Measurements from ENCODE around the gene FGF11.

- no peak for TF ChIP-seq CTCF (conservative IDR thresholded peaks at IDR 0.05; ENCODE audit: low read depth, low read length)
- no peak for TF ChIP-seq BHLHE40 (IDR thresholded peaks at IDR 0.05; ENCODE audit: low read depth, low read length)
- no peak for TF ChIP-seq POLR2A (IDR thresholded peaks at IDR 0.05; ENCODE audit: low read depth, low read length)
- no peak for TF ChIP-seq SMC3 (IDR thresholded peaks at IDR 0.05; ENCODE audit: low read depth, low read length)
- no peak for TF ChIP-seq RFX5 (IDR thresholded peaks at IDR 0.05; ENCODE audit: low read depth, low read length)
- no peak for TF ChIP-seq MAZ (IDR thresholded peaks at IDR 0.05; ENCODE audit: borderline replicate concordance, low read depth, low read length)
Measured at GRCh38 chr17:7467498-7467897, 28.2 kb downstream of the FGF11 start.
